NB4 (cell line): ENCODE measurements around the gene AMOTL2.

Experiments
- DNase-seq: peaks from one replicate; pipeline ENCODE4 v3.0.0; 2010; ENCODE audit warnings: low read depth
- H3K4me3 ChIP-seq: one replicate; pipeline ENCODE4 v1.5.1; 2011; ENCODE audit warnings: mild to moderate bottlenecking, low read depth, low read length, moderate library complexity
- MYC ChIP-seq: IDR thresholded peaks from 2 replicates; pipeline ENCODE4 v1.6.1; 2011; ENCODE audit warnings: low read depth, low read length
- POLR2A ChIP-seq: IDR thresholded peaks from 2 replicates; pipeline ENCODE4 v1.6.1; 2011; ENCODE audit warnings: mild to moderate bottlenecking; ENCODE audit not compliant: insufficient read length; ENCODE audit errors: extremely low read depth
- TF ChIP-seq, protein P1 (sequence below): IDR thresholded peaks from 2 replicates; pipeline ENCODE4 v1.6.1; 2011; ENCODE audit warnings: low read depth, low read length
- TF ChIP-seq, protein P2 (sequence below): IDR thresholded peaks from one replicate; pipeline ENCODE4 v1.5.1; 2012; ENCODE audit warnings: low read depth, low read length

The AMOTL2 gene

DNA sequence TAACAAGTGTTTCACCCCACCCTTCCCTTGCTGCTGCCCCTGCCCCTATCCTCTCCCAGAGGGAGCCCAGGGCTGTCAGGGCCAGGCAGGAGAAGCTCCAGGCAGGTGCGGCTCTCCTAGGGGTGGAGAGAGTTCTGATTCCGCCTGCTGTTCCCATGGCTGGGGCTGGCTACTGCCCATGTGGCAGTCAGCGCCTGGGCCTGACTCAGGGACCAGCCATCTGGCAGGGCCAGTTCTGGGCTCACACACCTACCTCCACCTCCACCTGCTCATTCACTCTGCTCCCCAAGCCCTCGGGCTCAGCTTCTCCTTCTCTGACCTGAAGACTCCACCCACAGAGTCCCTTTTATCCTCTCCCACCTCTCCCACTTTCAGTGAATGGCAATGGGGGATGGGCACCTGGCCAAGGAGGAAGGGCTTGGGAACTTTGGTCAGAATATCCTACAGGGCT is 23.4 kb downstream of the AMOTL2 start:
- H3K4me3 ChIP-seq: no peak overlapping the region
- TF ChIP-seq, protein P1, sequence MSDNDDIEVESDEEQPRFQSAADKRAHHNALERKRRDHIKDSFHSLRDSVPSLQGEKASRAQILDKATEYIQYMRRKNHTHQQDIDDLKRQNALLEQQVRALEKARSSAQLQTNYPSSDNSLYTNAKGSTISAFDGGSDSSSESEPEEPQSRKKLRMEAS: no peak
- TF ChIP-seq MYC: no peak
- no peak for TF ChIP-seq POLR2A
- TF ChIP-seq, protein P2, sequence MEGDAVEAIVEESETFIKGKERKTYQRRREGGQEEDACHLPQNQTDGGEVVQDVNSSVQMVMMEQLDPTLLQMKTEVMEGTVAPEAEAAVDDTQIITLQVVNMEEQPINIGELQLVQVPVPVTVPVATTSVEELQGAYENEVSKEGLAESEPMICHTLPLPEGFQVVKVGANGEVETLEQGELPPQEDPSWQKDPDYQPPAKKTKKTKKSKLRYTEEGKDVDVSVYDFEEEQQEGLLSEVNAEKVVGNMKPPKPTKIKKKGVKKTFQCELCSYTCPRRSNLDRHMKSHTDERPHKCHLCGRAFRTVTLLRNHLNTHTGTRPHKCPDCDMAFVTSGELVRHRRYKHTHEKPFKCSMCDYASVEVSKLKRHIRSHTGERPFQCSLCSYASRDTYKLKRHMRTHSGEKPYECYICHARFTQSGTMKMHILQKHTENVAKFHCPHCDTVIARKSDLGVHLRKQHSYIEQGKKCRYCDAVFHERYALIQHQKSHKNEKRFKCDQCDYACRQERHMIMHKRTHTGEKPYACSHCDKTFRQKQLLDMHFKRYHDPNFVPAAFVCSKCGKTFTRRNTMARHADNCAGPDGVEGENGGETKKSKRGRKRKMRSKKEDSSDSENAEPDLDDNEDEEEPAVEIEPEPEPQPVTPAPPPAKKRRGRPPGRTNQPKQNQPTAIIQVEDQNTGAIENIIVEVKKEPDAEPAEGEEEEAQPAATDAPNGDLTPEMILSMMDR: no peak
- DNase-seq: no peak

DNA sequence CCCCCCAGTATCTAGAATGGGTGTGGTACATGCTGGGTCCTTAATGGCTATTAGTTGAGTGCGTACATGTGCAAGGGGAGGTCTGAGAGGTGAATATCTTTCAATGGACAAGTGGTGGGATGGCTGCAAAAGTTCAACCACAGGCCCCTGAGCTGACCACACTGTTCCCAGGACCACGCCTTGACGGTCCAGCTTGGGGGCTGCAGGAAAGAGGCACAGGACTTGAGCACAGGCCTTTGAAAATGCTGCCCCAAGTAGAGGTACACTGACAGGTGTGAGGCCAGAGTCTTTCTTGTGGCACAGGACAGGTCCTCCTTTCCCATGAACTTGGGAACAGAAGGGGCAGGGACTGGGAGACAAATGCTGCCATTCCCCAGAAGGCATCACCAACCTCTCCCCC is 24.0 kb downstream of the AMOTL2 start:
- DNase-seq: no peak
- TF ChIP-seq, protein P2: no peak
- TF ChIP-seq MYC: no peak
- TF ChIP-seq, protein P1: no peak
- TF ChIP-seq POLR2A: no peak
- no peak overlapping the region for H3K4me3 ChIP-seq

DNA sequence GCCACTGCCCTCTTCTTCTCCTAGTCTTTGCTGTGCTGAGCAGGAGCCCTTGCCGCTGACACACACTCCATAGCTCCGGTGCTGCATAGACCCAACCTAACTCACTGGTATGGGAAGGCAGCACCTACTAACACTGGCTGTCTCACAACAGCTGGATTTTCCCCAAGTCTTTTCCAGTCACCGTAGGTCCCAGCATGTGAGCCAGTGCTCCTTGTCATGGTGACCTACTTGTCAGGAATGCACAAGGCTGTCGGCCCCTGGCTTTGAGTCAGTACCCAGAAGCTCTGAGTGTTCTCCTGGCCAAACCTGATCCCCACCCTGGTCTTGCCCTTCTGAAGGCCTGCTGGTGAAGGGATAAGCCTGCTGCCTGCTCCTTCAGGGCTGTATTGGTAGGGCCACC is 25.7 kb downstream of the AMOTL2 start:
- no peak overlapping the region for H3K4me3 ChIP-seq
- TF ChIP-seq MYC: no peak
- no peak for TF ChIP-seq POLR2A
- TF ChIP-seq, protein P2: no peak
- TF ChIP-seq, protein P1: no peak
- no peak for DNase-seq

DNA sequence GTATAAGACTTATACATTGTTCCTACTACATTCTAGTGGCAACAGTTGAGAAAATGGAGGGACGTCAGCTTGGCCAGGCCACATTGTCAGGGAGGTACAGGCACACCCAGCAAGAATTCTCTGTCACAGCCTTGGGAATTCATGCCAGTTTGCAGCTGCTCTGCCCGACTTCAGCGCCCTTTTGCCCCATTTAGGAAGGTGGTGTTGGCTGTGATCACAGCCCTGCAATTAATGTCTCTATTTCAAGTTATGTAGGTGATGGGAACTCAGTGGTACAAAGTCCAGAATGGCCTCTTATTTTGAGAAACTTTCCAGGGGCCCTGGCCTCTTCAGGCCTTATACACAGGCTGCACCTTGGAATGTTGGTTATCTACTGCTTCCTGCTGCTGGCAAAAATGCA is 26.7 kb downstream of the AMOTL2 start:
- TF ChIP-seq POLR2A (no peak), MYC (no peak)
- TF ChIP-seq, protein P2: no peak
- TF ChIP-seq, protein P1: no peak
- DNase-seq: no peak
- H3K4me3 ChIP-seq: no peak overlapping the region

DNA sequence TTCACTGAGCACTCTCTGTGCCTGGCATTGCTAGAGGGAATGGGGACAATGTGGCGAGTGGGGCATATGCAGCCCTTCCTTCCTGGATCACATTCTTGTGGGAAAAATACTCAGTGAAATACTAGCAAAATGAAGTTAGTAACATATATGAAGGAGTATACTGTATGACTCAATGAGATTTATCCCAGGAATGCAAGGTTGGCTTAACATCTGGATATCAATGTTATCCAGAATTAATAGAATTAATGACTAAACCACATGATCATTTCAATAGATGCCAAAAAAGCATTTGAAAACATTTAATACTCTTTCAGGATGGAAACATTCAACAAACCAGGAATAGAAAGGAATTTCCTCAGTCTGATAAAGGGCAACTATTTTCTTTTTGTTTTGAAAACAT is 27.5 kb downstream of the AMOTL2 start:
- no peak for DNase-seq
- H3K4me3 ChIP-seq: no peak overlapping the region
- TF ChIP-seq, protein P1: no peak
- TF ChIP-seq MYC: no peak
- TF ChIP-seq POLR2A: no peak

DNA sequence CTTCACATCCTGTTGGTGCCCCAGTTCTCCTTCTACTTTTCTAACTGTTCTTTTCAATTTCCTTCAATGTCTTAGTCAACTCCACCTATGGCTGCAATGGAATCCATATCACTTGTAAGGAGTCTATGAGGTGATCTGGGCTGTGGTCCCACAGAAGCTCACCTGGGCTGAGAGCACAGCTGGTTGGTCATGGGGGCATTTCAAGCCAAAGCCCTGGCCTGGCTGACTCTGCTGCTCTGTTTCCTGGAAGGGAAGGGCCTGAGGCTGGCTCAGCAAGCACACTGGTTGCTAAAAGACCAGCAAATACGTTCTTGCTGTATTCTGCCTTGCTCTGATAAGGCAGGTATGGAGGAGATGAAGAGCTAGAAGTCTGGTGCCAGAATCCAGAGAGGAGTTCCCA is 29.0 kb downstream of the AMOTL2 start:
- DNase-seq: no peak
- TF ChIP-seq, protein P1: no peak
- H3K4me3 ChIP-seq: no peak overlapping the region

DNA sequence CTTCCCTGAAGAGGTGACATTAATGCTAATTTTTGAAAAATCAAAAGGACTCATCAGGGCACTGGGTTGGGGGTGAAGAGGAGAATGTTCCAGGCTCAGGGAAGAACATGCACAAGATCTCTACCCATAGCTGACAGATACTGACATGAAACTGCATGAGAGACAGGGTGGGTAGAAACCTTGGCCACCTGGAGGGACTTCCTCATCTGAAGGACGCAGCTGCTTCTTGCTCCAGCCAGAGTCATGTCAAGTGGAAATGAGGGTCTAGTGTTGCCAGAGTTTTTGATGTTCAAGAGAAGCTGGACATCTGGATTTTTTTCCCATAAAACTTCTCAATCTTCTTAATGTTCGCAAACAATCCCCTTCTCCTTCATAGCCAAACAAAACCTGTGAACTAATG is 29.7 kb downstream of the AMOTL2 start:
- peak; percentile 12 for DNase-seq
- TF ChIP-seq POLR2A: no peak
- TF ChIP-seq, protein P1: peak; percentile 25; the same call in 1 of the 2 replicates
- H3K4me3 ChIP-seq: no peak overlapping the region
